ENCODE data around the gene AP2A2.

AP2A2 gene

GRCh38 chr11:1039481-1040427 lies 114.1 kb downstream of the AP2A2 start:
- Histone ChIP-seq H3K36me3 (ENCODE audit: insufficient read depth, low read length) (no peaks in the 10 kb centered on the region), H3K79me2 (ENCODE audit: insufficient read depth, low read length) (no peaks in the 10 kb centered on the region), H3K4me2 (ENCODE audit: low read depth, low read length, poor library complexity, severe bottlenecking) (no peak overlapping the region), H2AFZ (ENCODE audit: low read length) (no peak overlapping the region), H3F3A (ENCODE audit: low read depth) (no peaks in the 10 kb centered on the region), H4K20me1 (ENCODE audit: insufficient read depth, low read length, poor library complexity, severe bottlenecking) (no peaks in the 10 kb centered on the region), H3K9me3 (ENCODE audit: insufficient read depth, low read depth, low read length) (no peaks in the 10 kb centered on the region), H3K9ac (ENCODE audit: low read depth, low read length, poor library complexity, severe bottlenecking) (no peak overlapping the region), H3K27me3 (ENCODE audit: insufficient read depth, low read length, poor library complexity, severe bottlenecking) (no peaks in the 10 kb centered on the region), H3K4me3 (ENCODE audit: low read length, poor library complexity, severe bottlenecking) (no peak overlapping the region), H3K9me2 (replicated peaks; ENCODE audit: low read depth, low read length) (no peaks in the 10 kb centered on the region), H3K4me1 (ENCODE audit: insufficient read depth, low read length, poor library complexity, severe bottlenecking) (no peaks in the 10 kb centered on the region)
- TF ChIP-seq EZH2phosphoT487 (IDR thresholded peaks at IDR 0.05; ENCODE audit: borderline replicate concordance) = no peak
- TF ChIP-seq CTCF (conservative IDR thresholded peaks at IDR 0.05; ENCODE audit: low read length) = no peak

GRCh38 chr11:1040428-1041148 lies 114.9 kb downstream of the AP2A2 start:
- Histone ChIP-seq H4K20me1 (ENCODE audit: insufficient read depth, low read length, poor library complexity, severe bottlenecking) (no peaks in the 10 kb centered on the region), H3K36me3 (ENCODE audit: insufficient read depth, low read length) (no peaks in the 10 kb centered on the region), H2AFZ (ENCODE audit: low read length) (no peak overlapping the region), H3F3A (ENCODE audit: low read depth) (no peaks in the 10 kb centered on the region), H3K9me3 (ENCODE audit: insufficient read depth, low read depth, low read length) (no peaks in the 10 kb centered on the region), H3K9ac (ENCODE audit: low read depth, low read length, poor library complexity, severe bottlenecking) (no peak overlapping the region), H3K27me3 (ENCODE audit: insufficient read depth, low read length, poor library complexity, severe bottlenecking) (no peaks in the 10 kb centered on the region), H3K4me1 (ENCODE audit: insufficient read depth, low read length, poor library complexity, severe bottlenecking) (no peaks in the 10 kb centered on the region), H3K9me2 (replicated peaks; ENCODE audit: low read depth, low read length) (no peaks in the 10 kb centered on the region), H3K4me2 (ENCODE audit: low read depth, low read length, poor library complexity, severe bottlenecking) (no peak overlapping the region), H3K79me2 (ENCODE audit: insufficient read depth, low read length) (no peaks in the 10 kb centered on the region), H3K4me3 (ENCODE audit: low read length, poor library complexity, severe bottlenecking) (no peak overlapping the region)
- TF ChIP-seq EZH2phosphoT487 (IDR thresholded peaks at IDR 0.05; ENCODE audit: borderline replicate concordance) (no peak), CTCF (conservative IDR thresholded peaks at IDR 0.05; ENCODE audit: low read length) (no peak)

GRCh38 chr11:1041149-1041467 lies 115.4 kb downstream of the AP2A2 start:
- Histone ChIP-seq H3K36me3 (ENCODE audit: insufficient read depth, low read length) (no peaks in the 10 kb centered on the region), H3K4me3 (ENCODE audit: low read length, poor library complexity, severe bottlenecking) (no peak overlapping the region), H3K9me2 (replicated peaks; ENCODE audit: low read depth, low read length) (no peaks in the 10 kb centered on the region), H3K79me2 (ENCODE audit: insufficient read depth, low read length) (no peaks in the 10 kb centered on the region), H3K4me2 (ENCODE audit: low read depth, low read length, poor library complexity, severe bottlenecking) (no peak overlapping the region), H3K9ac (ENCODE audit: low read depth, low read length, poor library complexity, severe bottlenecking) (no peak overlapping the region), H3K27me3 (ENCODE audit: insufficient read depth, low read length, poor library complexity, severe bottlenecking) (no peaks in the 10 kb centered on the region), H3F3A (ENCODE audit: low read depth) (no peaks in the 10 kb centered on the region), H3K4me1 (ENCODE audit: insufficient read depth, low read length, poor library complexity, severe bottlenecking) (no peaks in the 10 kb centered on the region), H3K9me3 (ENCODE audit: insufficient read depth, low read depth, low read length) (no peaks in the 10 kb centered on the region), H4K20me1 (ENCODE audit: insufficient read depth, low read length, poor library complexity, severe bottlenecking) (no peaks in the 10 kb centered on the region), H2AFZ (ENCODE audit: low read length) (no peak overlapping the region)
- TF ChIP-seq EZH2phosphoT487 (IDR thresholded peaks at IDR 0.05; ENCODE audit: borderline replicate concordance) (no peak), CTCF (conservative IDR thresholded peaks at IDR 0.05; ENCODE audit: low read length) (no peak)

All from Loucy (cell line).